Measurements from ENCODE around the gene TATDN3.
A peak's percentile ranks its signal among the peaks of the same experiment; 100 is the strongest.
"Not testable (repeated sequence)": the region's sequence is repeated elsewhere in the genome, so short reads cannot be mapped to it uniquely, and the experiment has no call there.

TATDN3 gene

DNA sequence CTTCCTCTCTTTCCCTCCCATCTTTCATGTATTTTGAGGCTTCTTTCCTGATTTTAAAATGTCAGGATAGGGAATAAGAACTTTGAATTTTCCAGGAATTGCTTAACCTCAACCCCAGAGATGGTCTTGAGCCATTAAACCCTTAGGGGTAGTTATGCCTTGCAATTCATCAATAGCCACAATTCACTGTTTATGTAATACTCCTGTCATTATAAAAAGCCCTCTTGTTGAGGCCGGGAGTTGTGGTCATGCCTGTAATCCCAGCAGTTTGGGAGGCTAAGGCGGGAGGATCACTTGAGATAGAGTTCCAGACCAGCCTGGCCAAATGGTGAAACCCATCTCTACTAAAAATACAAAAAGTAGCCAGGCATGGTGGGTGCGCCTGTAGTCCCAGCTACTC lies 31.3 kb downstream of the TATDN3 start:
- DNase-seq (ENCODE audit: low read depth in 1 of 2, low spot score in 1 of 2): no peak
- no peak for TF ChIP-seq JUND (IDR thresholded peaks at IDR 0.05; ENCODE audit: low read depth)
- in situ Hi-C loops (cut with HindIII; ENCODE audit: low pct_unique_long_range_greater_than_20kb, low sequenced_read_pairs): no loop called here

DNA sequence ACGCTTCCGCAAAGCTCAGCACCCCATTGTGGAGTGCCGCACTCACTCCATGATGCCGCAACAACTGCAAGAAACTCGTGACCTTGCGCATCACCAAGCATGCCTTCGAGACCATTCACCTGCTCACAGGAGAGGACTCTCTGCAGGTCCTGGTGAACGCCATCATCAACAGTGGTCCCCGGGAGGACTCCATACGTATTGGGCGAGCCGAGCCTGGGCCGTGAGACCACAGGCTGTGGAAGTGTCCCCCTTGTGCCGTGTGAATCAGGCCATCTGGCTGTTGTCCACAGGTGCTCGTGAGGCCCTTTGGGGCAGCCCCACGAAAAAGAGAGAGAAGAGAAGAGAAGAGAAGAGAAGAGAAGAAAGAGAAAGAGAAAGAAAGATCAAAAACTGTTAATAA lies 32.5 kb downstream of the TATDN3 start:
- no peak for TF ChIP-seq JUND (IDR thresholded peaks at IDR 0.05; ENCODE audit: low read depth)
- in situ Hi-C loops (cut with HindIII; ENCODE audit: low pct_unique_long_range_greater_than_20kb, low sequenced_read_pairs): no loop called here

DNA sequence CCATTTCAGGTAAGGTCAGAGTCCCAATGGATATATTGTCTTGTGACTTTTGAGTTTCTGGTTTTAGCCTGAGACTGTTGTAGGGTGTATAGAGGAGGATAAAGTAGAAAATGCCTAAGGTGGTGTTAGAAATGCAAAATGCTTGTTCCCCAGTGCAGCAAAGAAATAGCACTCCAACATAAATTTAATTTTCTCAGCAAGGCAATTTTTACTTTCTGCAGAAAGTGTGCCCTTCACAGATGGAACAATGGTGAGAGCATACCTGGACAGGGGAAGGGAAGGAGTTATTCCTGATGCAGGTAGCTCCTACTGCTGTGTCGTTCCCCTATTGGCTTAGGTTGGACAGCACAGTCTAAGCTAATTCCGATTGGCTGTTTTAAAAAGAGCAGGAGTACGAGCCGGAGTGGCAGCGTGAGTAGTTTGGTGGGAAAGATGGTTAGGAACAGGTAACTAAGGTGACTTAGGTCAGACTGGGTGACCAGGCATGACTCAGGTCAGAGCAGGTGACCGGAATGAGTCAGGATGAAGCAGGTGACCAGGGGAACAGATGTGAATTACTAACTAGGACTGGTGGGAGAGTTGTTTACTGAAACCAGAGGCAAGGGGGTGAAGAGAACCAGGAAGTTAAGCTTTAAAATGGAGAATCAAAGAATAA lies 34.2 kb downstream of the TATDN3 start:
- no peak for DNase-seq (ENCODE audit: low read depth in 1 of 2, low spot score in 1 of 2)
- no peak for TF ChIP-seq JUND (IDR thresholded peaks at IDR 0.05; ENCODE audit: low read depth)
- in situ Hi-C loops (cut with HindIII; ENCODE audit: low pct_unique_long_range_greater_than_20kb, low sequenced_read_pairs): no loop called here

More for the DNA sequence above, 32.5 kb downstream of the TATDN3 start:
- DNase-seq (ENCODE audit: low read depth in 1 of 2, low spot score in 1 of 2): no peak

DNA sequence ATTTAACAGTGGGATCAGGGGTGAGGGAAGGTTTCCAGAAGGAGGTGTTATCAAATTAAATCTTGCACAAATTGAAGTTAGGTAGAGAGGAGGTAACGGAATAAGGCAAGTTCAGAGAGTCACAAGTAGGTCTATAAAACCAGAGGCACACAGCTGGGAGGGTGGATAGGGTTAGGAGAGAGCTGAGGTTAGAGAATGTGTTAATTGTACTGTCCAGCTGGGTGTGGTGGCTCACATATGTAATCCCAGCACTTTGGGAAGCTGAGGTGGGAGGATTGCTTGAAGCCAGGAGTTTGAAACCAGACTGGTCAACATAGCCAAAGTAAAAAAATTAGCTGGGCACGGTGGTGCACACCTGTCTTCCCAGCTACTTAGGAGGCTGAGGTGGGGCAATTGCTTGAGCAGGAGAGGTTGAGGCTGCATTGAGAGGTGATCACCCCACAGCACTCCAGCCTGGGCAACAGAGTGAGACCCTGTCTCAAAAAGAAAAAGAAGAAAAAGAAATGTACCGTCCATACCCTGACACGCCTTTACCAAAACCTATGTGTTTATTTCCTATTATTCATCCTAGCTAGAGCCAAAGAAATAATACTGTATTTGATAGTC lies 35.6 kb downstream of the TATDN3 start:
- DNase-seq (ENCODE audit: low read depth in 1 of 2, low spot score in 1 of 2): no peak
- in situ Hi-C loops (cut with HindIII; ENCODE audit: low pct_unique_long_range_greater_than_20kb, low sequenced_read_pairs): no loop called here
- no peak for TF ChIP-seq JUND (IDR thresholded peaks at IDR 0.05; ENCODE audit: low read depth)

DNA sequence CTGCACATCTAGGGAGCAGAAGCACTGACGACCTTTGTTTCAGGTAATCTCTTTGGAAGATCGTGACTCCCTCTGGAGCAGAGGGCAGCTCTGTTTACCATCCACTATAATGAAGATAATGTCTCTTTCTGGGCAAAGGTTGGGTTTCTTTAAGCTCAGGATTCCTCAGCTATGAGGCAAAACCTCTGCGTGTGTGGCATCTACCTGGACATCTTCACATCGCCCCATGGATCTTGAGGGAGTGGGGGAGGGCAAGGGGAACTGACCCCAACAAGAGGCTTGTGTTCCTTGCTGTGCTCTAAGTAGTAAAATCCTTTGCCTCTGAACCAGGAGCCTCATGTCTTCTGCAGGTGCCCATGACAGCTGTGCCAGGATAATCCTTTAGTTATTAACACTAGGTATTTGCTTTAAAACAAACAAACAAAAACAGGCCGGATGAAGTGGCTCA lies 36.2 kb downstream of the TATDN3 start:
- DNase-seq (ENCODE audit: low read depth in 1 of 2, low spot score in 1 of 2): peak in 1 of 2 experiments; percentile 12
- TF ChIP-seq JUND (IDR thresholded peaks at IDR 0.05; ENCODE audit: low read depth): no peak
- in situ Hi-C loops (cut with HindIII; ENCODE audit: low pct_unique_long_range_greater_than_20kb, low sequenced_read_pairs): no loop called here

DNA sequence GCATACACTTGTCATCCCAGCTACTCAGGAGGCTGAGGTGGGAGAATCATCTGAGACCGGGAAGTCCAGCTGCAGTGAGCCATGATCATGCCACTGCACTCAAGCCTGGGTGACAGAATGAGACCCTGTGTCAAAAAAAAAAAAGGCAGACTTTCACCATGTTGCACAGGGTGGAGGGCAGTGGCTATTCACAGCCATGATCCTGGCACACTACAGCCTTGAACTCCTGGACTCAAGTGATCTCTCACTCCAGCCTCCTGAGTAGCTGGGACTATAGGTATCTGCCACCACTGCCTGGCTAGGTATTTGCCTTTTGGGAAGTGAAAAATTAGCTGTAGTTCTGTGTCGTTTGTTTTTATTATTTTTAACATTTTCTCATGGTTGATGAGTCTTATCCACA lies 36.7 kb downstream of the TATDN3 start:
- DNase-seq (ENCODE audit: low read depth in 1 of 2, low spot score in 1 of 2): no peak
- in situ Hi-C loops (cut with HindIII; ENCODE audit: low pct_unique_long_range_greater_than_20kb, low sequenced_read_pairs): no loop called here
- no peak for TF ChIP-seq JUND (IDR thresholded peaks at IDR 0.05; ENCODE audit: low read depth)

DNA sequence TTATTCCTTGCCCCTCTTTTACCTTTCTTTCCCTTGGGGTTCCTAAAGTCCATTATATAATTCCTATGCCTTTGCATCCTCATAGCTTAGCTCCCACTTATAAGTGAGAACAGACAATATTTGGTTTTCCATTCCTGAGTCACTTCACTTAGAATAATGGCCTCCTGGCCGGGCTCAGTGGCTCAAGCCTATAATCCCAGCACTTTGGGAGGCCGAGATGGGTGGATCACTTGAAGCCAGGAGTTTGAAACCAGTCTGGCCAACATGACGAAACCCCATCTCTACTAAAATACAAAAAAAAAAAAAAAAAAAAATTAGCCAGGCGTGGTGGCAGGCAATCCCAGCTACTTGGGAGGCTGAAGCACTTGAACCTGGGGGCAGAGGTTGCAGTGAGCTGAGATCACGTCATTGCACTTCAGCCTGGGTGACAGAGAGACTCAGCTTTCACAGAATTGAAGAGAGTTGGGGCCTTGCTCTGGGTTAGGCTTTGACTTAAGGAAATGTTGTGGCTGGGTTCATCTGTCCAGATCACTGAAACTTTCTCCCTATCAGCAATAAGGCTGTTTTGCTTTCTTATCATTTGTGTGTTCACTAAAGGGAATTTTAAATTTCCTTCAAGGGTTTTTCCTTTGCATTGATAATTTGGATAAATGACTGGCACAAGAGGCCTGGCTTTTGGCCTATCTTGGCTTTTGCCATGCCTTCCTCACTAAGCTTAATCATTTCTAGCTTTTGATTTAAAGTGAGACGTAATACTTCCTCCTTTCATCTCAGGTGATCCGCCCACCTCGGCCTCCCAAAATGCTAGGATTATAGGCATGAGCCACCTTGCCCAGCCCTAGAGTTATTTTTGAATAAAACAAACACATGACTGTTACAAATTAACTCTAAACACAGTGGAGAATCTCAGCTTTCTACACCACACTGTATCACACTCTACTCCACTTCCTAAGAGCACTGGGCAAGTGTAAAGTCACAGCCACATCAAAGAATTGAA lies 41.8 kb downstream of the TATDN3 start:
- DNase-seq (ENCODE audit: low read depth in 1 of 2, low spot score in 1 of 2); in situ Hi-C loops (cut with HindIII; ENCODE audit: low pct_unique_long_range_greater_than_20kb, low sequenced_read_pairs): not testable (repeated sequence)

DNA sequence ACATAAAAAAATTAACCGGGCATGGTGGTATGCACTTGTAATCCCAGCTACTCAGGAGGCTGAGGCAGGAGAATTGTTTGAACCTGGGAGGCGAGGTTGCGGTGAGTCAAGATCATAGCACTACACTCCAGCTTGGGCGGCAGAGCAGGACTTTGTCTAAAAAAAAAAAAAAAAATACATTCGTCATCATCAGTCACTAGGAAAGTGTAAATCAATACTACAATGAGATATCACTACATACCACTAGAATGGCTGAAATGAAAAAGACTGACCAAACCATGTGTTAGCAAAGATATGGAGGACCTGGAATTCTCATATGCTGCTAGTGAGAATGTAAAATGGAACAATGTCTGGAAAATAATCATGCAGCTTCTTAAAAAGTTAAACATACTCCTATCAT lies 46.5 kb downstream of the TATDN3 start:
- in situ Hi-C loops (cut with HindIII; ENCODE audit: low pct_unique_long_range_greater_than_20kb, low sequenced_read_pairs): no loop called here
- no peak for TF ChIP-seq JUND (IDR thresholded peaks at IDR 0.05; ENCODE audit: low read depth)
- DNase-seq (ENCODE audit: low read depth in 1 of 2, low spot score in 1 of 2): no peak

DNA sequence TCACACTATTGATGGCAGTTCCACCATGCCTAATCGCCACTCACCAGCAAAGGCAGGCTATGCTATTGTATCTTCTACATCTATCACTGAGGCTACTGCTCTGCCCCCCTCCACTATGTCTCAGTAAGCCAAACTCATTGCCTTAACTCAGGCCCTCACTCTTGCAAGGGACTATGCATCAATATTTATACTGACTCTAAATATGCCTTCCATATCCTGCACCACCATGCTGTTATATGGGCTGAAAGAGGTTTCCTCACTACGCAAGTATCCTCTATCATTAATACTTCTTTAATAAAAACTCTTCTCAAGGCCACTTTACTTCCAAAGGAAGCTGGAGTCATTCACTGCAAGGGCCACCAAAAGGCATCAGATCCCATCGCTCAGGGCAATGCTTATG lies 52.8 kb downstream of the TATDN3 start:
- in situ Hi-C loops (cut with HindIII; ENCODE audit: low pct_unique_long_range_greater_than_20kb, low sequenced_read_pairs): not testable (repeated sequence)

DNA sequence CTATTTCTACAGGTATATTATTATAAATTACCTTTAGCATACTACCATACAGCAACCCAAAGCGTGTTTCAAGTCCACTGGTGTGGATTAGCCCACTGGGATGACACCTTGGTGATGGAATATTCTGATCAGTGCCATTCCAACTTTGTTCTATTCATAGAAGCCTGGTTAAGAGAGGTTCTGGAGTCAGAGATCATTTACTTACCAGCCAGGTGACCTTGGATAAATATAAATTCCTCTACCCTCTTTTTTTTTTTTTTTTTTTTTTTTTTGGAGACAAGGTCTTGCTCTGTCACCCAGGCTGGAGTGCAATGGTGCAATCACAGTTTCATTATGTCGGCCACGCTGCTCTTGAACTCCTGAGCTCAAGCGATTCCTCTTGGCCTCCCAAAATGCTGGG lies 55.9 kb downstream of the TATDN3 start, which contains the start of gene SPATA45:
Gene SPATA45 (minus strand): TSS at position 101 of the 400 bp plus-strand sequence. CDS start 11,500 bp downstream, outside the sequence.
- TF ChIP-seq JUND (IDR thresholded peaks at IDR 0.05; ENCODE audit: low read depth): no peak
- in situ Hi-C loops (cut with HindIII; ENCODE audit: low pct_unique_long_range_greater_than_20kb, low sequenced_read_pairs): no loop called here
- no peak for DNase-seq (ENCODE audit: low read depth in 1 of 2, low spot score in 1 of 2)

More for the DNA sequence above, 52.8 kb downstream of the TATDN3 start:
- DNase-seq (ENCODE audit: low read depth in 1 of 2, low spot score in 1 of 2): not testable (repeated sequence)

DNA sequence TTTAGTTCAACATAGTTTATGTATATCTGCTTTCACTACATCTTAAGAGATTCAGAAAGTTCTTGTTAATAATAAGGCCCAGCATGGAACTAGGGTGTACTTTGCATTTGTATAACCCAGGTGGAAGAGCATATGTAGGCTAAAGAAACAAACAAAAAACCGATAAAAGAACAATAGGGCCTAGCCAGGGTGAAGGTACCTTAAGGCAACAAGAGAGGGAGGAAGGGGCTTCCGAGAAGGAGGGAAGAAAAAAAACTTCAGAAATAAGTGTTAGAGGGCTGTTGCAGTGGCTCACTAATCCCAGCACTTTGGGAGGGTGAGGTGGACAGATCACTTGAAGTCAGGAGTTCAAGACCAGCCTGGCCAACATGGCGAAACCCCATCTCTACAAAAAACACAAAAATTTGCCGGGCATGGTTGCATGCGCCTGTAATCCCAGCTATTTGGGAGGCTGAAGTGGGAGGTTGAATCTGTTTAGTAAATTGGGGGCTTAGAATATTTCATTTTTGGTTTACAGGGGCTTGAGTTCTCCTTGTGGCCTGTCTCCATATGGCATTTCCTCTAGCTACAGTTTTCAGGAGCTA lies 60.5 kb downstream of the TATDN3 start:
- no peak for TF ChIP-seq JUND (IDR thresholded peaks at IDR 0.05; ENCODE audit: low read depth)

DNA sequence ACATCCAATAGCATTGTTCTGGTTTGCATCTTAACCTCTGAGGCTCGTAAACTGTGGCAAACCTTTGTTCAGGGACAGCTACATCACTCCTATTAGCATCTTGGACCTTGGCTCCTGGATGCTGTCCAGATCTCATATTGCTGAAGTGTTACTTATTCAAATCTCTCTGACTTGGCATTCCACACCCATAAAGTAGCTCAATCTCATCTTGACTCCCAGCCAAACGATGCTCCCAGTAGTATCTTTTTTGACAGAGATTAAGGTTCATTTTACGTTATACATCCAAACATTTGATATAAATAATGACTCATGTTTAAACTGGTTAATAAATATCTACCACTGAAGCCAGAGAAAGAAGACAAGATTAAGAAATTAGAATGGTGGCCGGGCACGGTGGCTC lies 62.0 kb downstream of the TATDN3 start:
- in situ Hi-C loops (cut with HindIII; ENCODE audit: low pct_unique_long_range_greater_than_20kb, low sequenced_read_pairs): no loop called here
- no peak for TF ChIP-seq JUND (IDR thresholded peaks at IDR 0.05; ENCODE audit: low read depth)
- no peak for DNase-seq (ENCODE audit: low read depth in 1 of 2, low spot score in 1 of 2)

More for the DNA sequence above, 60.5 kb downstream of the TATDN3 start:
- DNase-seq (ENCODE audit: low read depth in 1 of 2, low spot score in 1 of 2): no peak
- in situ Hi-C loops (cut with HindIII; ENCODE audit: low pct_unique_long_range_greater_than_20kb, low sequenced_read_pairs): no loop called here
